ENCODE results near the gene RPN1. TPM values are rescaled to one million over a fixed set of nuclear protein-coding genes. Genes with fewer than 3 reads are reported as not detected.

The RPN1 gene
- total RNA-seq, 4 donors from 2014 or later, result 91.5 to 150 (median 148) TPM

- peaks cover 94% of the 10 kb centered on the region for H3K36me3 ChIP-seq
- 90% methylated on average over 11 of the region's 11 CpGs for WGBS
- H3K4me1 ChIP-seq, result peaks cover 7% of the 10 kb centered on the region
- DNase-seq (ENCODE audit: low spot score in 2 of 2), result no peak
- no peak overlapping the region for H3K4me3 ChIP-seq
- no peak for TF ChIP-seq POLR2A (IDR thresholded peaks at IDR 0.05)
- no peak overlapping the region for H3K27ac ChIP-seq
- no peaks in the 10 kb centered on the region for H3K9me3 ChIP-seq
- H3K27me3 ChIP-seq, result no peaks in the 10 kb centered on the region
Observed at GRCh38 chr3:128625409-128625945, 25.1 kb downstream of the RPN1 start.

- H3K36me3 ChIP-seq, result peaks cover 90% of the 10 kb centered on the region
- H3K27ac ChIP-seq, result peak overlapping the region; percentile 27
- H3K4me3 ChIP-seq, result no peak overlapping the region
- no peaks in the 10 kb centered on the region for H3K9me3 ChIP-seq
- WGBS, result 83% methylated on average over 11 of the region's 11 CpGs
- DNase-seq (ENCODE audit: low spot score in 2 of 2), result no peak
- TF ChIP-seq CTCF (IDR thresholded peaks at IDR 0.05), result no peak
- TF ChIP-seq EP300 (IDR thresholded peaks at IDR 0.05), result no peak
- TF ChIP-seq POLR2A (IDR thresholded peaks at IDR 0.05), result no peak
- no peak for TF ChIP-seq POLR2AphosphoS5 (IDR thresholded peaks at IDR 0.05)
- peaks cover 7% of the 10 kb centered on the region for H3K4me1 ChIP-seq
- no peaks in the 10 kb centered on the region for H3K27me3 ChIP-seq
Observed at GRCh38 chr3:128624526-128625138, 26.0 kb downstream of the RPN1 start.

- Histone ChIP-seq H3K36me3 (peaks cover 87% of the 10 kb centered on the region), H3K4me1 (peaks cover 13% of the 10 kb centered on the region), H3K27ac (peak overlapping the region; percentile 27)
Observed at GRCh38 chr3:128623762-128624176, 26.8 kb downstream of the RPN1 start.

GRCh38 chr3:128621931-128622330 is 28.7 kb downstream of the RPN1 start:
- no peaks in the 10 kb centered on the region for H3K27me3 ChIP-seq
- no peak overlapping the region for H3K27ac ChIP-seq
- H3K36me3 ChIP-seq, result peaks cover 72% of the 10 kb centered on the region

More at GRCh38 chr3:128623762-128624176, 26.8 kb downstream of the RPN1 start:
- H3K9me3 ChIP-seq, result no peaks in the 10 kb centered on the region
- WGBS, result 64% methylated on average over 7 of the region's 7 CpGs
- H3K27me3 ChIP-seq, result no peaks in the 10 kb centered on the region
- no peak overlapping the region for H3K4me3 ChIP-seq
- no peak for DNase-seq (ENCODE audit: low spot score in 2 of 2)
- no peak for TF ChIP-seq POLR2A (IDR thresholded peaks at IDR 0.05)
- TF ChIP-seq POLR2AphosphoS5 (IDR thresholded peaks at IDR 0.05), result no peak
- TF ChIP-seq CTCF (IDR thresholded peaks at IDR 0.05), result no peak
- no peak for TF ChIP-seq EP300 (IDR thresholded peaks at IDR 0.05)

GRCh38 chr3:128621234-128621633 is 29.4 kb downstream of the RPN1 start:
- Histone ChIP-seq H3K9me3 (no peaks in the 10 kb centered on the region), H3K27me3 (no peaks in the 10 kb centered on the region), H3K4me3 (no peak overlapping the region), H3K4me1 (peaks cover 26% of the 10 kb centered on the region), H3K27ac (no peak overlapping the region), H3K36me3 (peaks cover 65% of the 10 kb centered on the region)
- DNase-seq (ENCODE audit: low spot score in 2 of 2), result no peak
- WGBS, result 84% methylated on average over 6 of the region's 6 CpGs
- TF ChIP-seq CTCF (IDR thresholded peaks at IDR 0.05) (no peak), POLR2AphosphoS5 (IDR thresholded peaks at IDR 0.05) (no peak), EP300 (IDR thresholded peaks at IDR 0.05) (no peak), POLR2A (IDR thresholded peaks at IDR 0.05) (no peak)

More at GRCh38 chr3:128621931-128622330, 28.7 kb downstream of the RPN1 start:
- H3K4me3 ChIP-seq, result no peak overlapping the region
- TF ChIP-seq EP300 (IDR thresholded peaks at IDR 0.05) (no peak), CTCF (IDR thresholded peaks at IDR 0.05) (no peak), POLR2A (IDR thresholded peaks at IDR 0.05) (no peak), POLR2AphosphoS5 (IDR thresholded peaks at IDR 0.05) (no peak)
- H3K9me3 ChIP-seq, result no peaks in the 10 kb centered on the region
- H3K4me1 ChIP-seq, result peaks cover 25% of the 10 kb centered on the region
- DNase-seq (ENCODE audit: low spot score in 2 of 2), result no peak
- 91% methylated on average over 9 of the region's 9 CpGs for WGBS

Data from suprapubic skin (tissue), 4 donors.